ENCODE measurements around the gene C10orf90. TPM values are rescaled to one million over a fixed set of nuclear protein-coding genes. Genes with fewer than 3 reads are reported as not detected.

Gene C10orf90
- total RNA-seq, 1 donor, result 0.72 TPM

DNA sequence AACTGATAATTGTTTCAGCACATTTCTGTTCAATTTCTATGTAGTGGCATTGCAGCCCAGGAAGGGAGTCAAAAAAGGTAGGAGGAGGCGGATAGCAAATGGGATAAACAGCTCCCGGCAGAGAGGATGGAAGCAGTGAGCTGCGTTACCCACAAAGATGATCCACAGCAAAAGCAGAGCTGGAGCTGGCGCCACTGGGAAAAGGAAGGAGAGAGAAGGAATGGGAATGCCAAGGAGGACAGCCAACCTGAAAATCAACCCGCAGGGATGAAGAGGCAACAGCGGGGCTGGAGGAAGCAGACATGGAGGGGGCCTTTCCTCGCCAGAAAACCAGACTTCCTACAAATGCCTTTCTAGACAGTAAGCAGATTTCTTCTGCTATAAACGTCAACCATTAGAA lies 199.5 kb downstream of the C10orf90 start:
- Histone ChIP-seq H3K27ac (ENCODE audit: low read depth, low read length) (no peak overlapping the region), H3K4me3 (ENCODE audit: insufficient read depth, low read length) (no peak overlapping the region), H3K4me2 (ENCODE audit: insufficient read depth, low read length) (no peak overlapping the region), H4K20me1 (ENCODE audit: insufficient read depth, low read length) (no peaks in the 10 kb centered on the region), H3K36me3 (ENCODE audit: insufficient read depth, low read length) (no peaks in the 10 kb centered on the region), H3K79me2 (ENCODE audit: insufficient read depth, low read length) (no peaks in the 10 kb centered on the region), H3K4me1 (ENCODE audit: insufficient read depth, low read length) (no peaks in the 10 kb centered on the region), H3K9me3 (ENCODE audit: low read depth, low read length) (no peaks in the 10 kb centered on the region), H2AFZ (ENCODE audit: low read length) (no peak overlapping the region), H3K27me3 (ENCODE audit: insufficient read depth, low read length) (no peaks in the 10 kb centered on the region)
- DNase-seq (ENCODE audit: insufficient read length, low spot score, missing footprints), result no peak
- TF ChIP-seq, protein P1, sequence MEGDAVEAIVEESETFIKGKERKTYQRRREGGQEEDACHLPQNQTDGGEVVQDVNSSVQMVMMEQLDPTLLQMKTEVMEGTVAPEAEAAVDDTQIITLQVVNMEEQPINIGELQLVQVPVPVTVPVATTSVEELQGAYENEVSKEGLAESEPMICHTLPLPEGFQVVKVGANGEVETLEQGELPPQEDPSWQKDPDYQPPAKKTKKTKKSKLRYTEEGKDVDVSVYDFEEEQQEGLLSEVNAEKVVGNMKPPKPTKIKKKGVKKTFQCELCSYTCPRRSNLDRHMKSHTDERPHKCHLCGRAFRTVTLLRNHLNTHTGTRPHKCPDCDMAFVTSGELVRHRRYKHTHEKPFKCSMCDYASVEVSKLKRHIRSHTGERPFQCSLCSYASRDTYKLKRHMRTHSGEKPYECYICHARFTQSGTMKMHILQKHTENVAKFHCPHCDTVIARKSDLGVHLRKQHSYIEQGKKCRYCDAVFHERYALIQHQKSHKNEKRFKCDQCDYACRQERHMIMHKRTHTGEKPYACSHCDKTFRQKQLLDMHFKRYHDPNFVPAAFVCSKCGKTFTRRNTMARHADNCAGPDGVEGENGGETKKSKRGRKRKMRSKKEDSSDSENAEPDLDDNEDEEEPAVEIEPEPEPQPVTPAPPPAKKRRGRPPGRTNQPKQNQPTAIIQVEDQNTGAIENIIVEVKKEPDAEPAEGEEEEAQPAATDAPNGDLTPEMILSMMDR (IDR thresholded peaks at IDR 0.05; ENCODE audit: extremely low read depth, low read depth, low read length), result no peak

DNA sequence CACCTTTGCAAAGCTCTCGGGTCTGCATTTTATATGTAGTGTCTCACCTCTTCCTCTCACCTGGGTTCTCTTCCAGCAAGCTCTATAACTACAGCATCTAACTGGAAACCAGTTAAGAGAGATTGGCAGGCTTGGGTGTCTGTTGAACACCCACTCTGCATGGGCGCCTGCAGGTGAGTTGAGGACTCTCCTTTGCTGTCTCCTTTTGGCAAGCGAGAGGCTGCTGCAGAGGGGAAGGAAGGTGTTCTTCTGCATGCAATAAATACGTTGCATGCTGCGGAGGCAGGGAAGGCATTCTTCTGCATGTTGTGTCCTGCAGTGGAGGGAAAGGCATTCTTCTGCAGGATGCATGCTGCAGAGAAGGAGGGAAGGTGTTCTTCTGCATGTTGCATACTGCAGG lies 200.8 kb downstream of the C10orf90 start:
- DNase-seq (ENCODE audit: insufficient read length, low spot score, missing footprints), result no peak
- H3K4me2 ChIP-seq (ENCODE audit: insufficient read depth, low read length), result no peak overlapping the region
- no peaks in the 10 kb centered on the region for H3K36me3 ChIP-seq (ENCODE audit: insufficient read depth, low read length)
- no peaks in the 10 kb centered on the region for H3K4me1 ChIP-seq (ENCODE audit: insufficient read depth, low read length)
- no peaks in the 10 kb centered on the region for H4K20me1 ChIP-seq (ENCODE audit: insufficient read depth, low read length)
- no peaks in the 10 kb centered on the region for H3K79me2 ChIP-seq (ENCODE audit: insufficient read depth, low read length)
- no peak overlapping the region for H3K27ac ChIP-seq (ENCODE audit: low read depth, low read length)
- TF ChIP-seq, protein P1 (IDR thresholded peaks at IDR 0.05; ENCODE audit: extremely low read depth, low read depth, low read length), result no peak
- H3K9me3 ChIP-seq (ENCODE audit: low read depth, low read length), result no peaks in the 10 kb centered on the region
- H3K4me3 ChIP-seq (ENCODE audit: insufficient read depth, low read length), result no peak overlapping the region
- H3K27me3 ChIP-seq (ENCODE audit: insufficient read depth, low read length), result no peaks in the 10 kb centered on the region
- no peak overlapping the region for H2AFZ ChIP-seq (ENCODE audit: low read length)

DNA sequence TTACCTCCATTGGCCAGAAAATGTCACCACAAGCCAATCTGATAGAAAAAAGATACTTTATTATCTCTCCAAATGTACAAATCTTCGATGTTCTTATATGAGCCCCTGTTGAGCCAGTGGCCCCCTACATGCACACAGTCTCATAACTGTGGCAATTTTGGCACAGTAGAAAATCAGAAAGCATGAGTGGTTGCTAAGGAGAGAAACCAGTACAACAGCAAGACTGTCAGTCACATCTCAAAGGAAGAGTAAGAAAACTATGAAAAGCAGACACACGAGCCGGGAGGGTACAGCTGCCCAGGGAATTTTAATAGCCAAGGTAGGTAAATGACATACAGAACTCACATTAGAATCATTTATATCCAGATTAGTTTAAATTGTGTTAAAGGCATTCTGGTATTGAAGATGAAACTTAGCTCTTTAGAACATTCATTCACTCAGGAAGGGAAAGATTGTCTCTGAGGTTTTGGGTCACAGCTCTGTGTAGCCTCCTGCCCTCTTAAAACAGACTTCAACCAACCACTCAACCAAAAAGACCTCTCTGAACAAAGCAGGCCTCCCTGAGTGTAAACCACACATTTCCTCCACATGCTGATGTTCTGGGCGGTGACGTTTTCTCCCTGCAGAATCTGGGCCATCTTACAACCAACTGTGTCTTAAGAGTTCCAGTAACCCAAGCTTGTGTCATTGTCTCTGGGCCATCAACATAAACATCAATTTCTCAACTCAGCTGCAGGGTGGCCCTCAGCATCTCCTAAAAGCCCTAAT lies 201.4 kb downstream of the C10orf90 start:
- TF ChIP-seq, protein P1 (IDR thresholded peaks at IDR 0.05; ENCODE audit: extremely low read depth, low read depth, low read length), result no peak
- Histone ChIP-seq H3K4me3 (ENCODE audit: insufficient read depth, low read length) (no peak overlapping the region), H3K27me3 (ENCODE audit: insufficient read depth, low read length) (no peaks in the 10 kb centered on the region), H3K36me3 (ENCODE audit: insufficient read depth, low read length) (no peaks in the 10 kb centered on the region), H3K27ac (ENCODE audit: low read depth, low read length) (no peak overlapping the region), H3K9me3 (ENCODE audit: low read depth, low read length) (no peaks in the 10 kb centered on the region), H3K79me2 (ENCODE audit: insufficient read depth, low read length) (no peaks in the 10 kb centered on the region), H3K4me1 (ENCODE audit: insufficient read depth, low read length) (no peaks in the 10 kb centered on the region), H3K4me2 (ENCODE audit: insufficient read depth, low read length) (no peak overlapping the region), H2AFZ (ENCODE audit: low read length) (no peak overlapping the region), H4K20me1 (ENCODE audit: insufficient read depth, low read length) (no peaks in the 10 kb centered on the region)
- no peak for DNase-seq (ENCODE audit: insufficient read length, low spot score, missing footprints)

GRCh38 chr10:126468467-126468866 lies 202.0 kb downstream of the C10orf90 start:
- Histone ChIP-seq H3K27me3 (ENCODE audit: insufficient read depth, low read length) (no peaks in the 10 kb centered on the region), H3K9me3 (ENCODE audit: low read depth, low read length) (no peaks in the 10 kb centered on the region), H3K4me1 (ENCODE audit: insufficient read depth, low read length) (no peaks in the 10 kb centered on the region), H3K36me3 (ENCODE audit: insufficient read depth, low read length) (no peaks in the 10 kb centered on the region), H3K4me3 (ENCODE audit: insufficient read depth, low read length) (no peak overlapping the region), H2AFZ (ENCODE audit: low read length) (no peak overlapping the region), H4K20me1 (ENCODE audit: insufficient read depth, low read length) (no peaks in the 10 kb centered on the region), H3K4me2 (ENCODE audit: insufficient read depth, low read length) (no peak overlapping the region), H3K27ac (ENCODE audit: low read depth, low read length) (no peak overlapping the region), H3K79me2 (ENCODE audit: insufficient read depth, low read length) (no peaks in the 10 kb centered on the region)
- TF ChIP-seq, protein P1 (IDR thresholded peaks at IDR 0.05; ENCODE audit: extremely low read depth, low read depth, low read length), result no peak
- DNase-seq (ENCODE audit: insufficient read length, low spot score, missing footprints), result no peak
